H9 (cell line): ENCODE data around the gene IER5. TPM values are rescaled to one million over a fixed set of nuclear protein-coding genes. Genes with fewer than 3 reads are reported as not detected.

Experiments used
- DNase-seq: peaks from one replicate; pipeline ENCODE4 v3.0.0-alpha.2; 2017
- H2AFZ ChIP-seq: one replicate; pipeline ENCODE4 v1.6.1; 2013; ENCODE audit warnings: mild to moderate bottlenecking, low read length, control low read depth, moderate library complexity
- H2AK5ac ChIP-seq: 2 replicates; pipeline ENCODE4 v1.6.1; 2013; ENCODE audit warnings: low read length, control low read depth, mixed read lengths; ENCODE audit not compliant: insufficient read length
- H2BK120ac ChIP-seq: one replicate; pipeline ENCODE4 v1.6.1; 2013; ENCODE audit warnings: low read depth, mild to moderate bottlenecking, low read length, control low read depth, inconsistent platforms; ENCODE audit not compliant: poor library complexity, severe bottlenecking
- H2BK12ac ChIP-seq: 2 replicates; pipeline ENCODE4 v1.6.1; 2013; ENCODE audit warnings: low read length, control low read depth, mixed read lengths, low read depth; ENCODE audit not compliant: insufficient read length
- H2BK15ac ChIP-seq: 2 replicates; pipeline ENCODE4 v1.6.1; 2013; ENCODE audit warnings: low read depth, low read length, control low read depth
- H2BK20ac ChIP-seq: one replicate; pipeline ENCODE4 v1.6.1; 2013; ENCODE audit warnings: low read depth, mild to moderate bottlenecking, low read length, control low read depth, inconsistent platforms; ENCODE audit not compliant: poor library complexity, severe bottlenecking
- H2BK5ac ChIP-seq: 2 replicates; pipeline ENCODE4 v1.6.1; 2013; ENCODE audit warnings: low read length, control low read depth, mixed read lengths; ENCODE audit not compliant: insufficient read length
- H3K14ac ChIP-seq: 2 replicates; pipeline ENCODE4 v1.6.1; 2013; ENCODE audit warnings: low read length, control low read depth; ENCODE audit not compliant: insufficient read depth
- H3K18ac ChIP-seq: 2 replicates; pipeline ENCODE4 v1.6.1; 2013; ENCODE audit warnings: low read depth, mild to moderate bottlenecking, mixed read lengths, low read length, control low read depth; ENCODE audit not compliant: insufficient read length
- H3K23ac ChIP-seq: 2 replicates; pipeline ENCODE4 v1.6.1; 2013; ENCODE audit warnings: low read length, control low read depth, mixed read lengths, low read depth; ENCODE audit not compliant: insufficient read length
- H3K23me2 ChIP-seq: 2 replicates; pipeline ENCODE4 v1.6.1; 2013; ENCODE audit warnings: low read depth, mild to moderate bottlenecking, mixed read lengths, low read length, control low read depth; ENCODE audit not compliant: insufficient read length, poor library complexity, severe bottlenecking
- H3K27ac ChIP-seq: 2 replicates; pipeline ENCODE4 v1.5.1; 2013; ENCODE audit warnings: low read length, control low read depth, mixed read lengths, low read depth; ENCODE audit not compliant: insufficient read length
- H3K27me3 ChIP-seq: 2 replicates; pipeline ENCODE4 v1.6.1; 2013; ENCODE audit warnings: low read length, control low read depth, inconsistent platforms; ENCODE audit not compliant: insufficient read depth
- H3K4ac ChIP-seq: 2 replicates; pipeline ENCODE4 v1.6.1; 2013; ENCODE audit warnings: low read depth, mild to moderate bottlenecking, control low read depth, inconsistent platforms, low read length, moderate library complexity
- H3K4me1 ChIP-seq: 2 replicates; pipeline ENCODE4 v1.6.1; 2013; ENCODE audit warnings: low read length, control low read depth, inconsistent platforms; ENCODE audit not compliant: insufficient read depth
- H3K4me2 ChIP-seq: 2 replicates; pipeline ENCODE4 v1.6.1; 2013; ENCODE audit warnings: low read length, control low read depth, mixed read lengths; ENCODE audit not compliant: insufficient read length, insufficient read depth
- H3K56ac ChIP-seq: 2 replicates; pipeline ENCODE4 v1.6.1; 2013; ENCODE audit warnings: low read depth, mild to moderate bottlenecking, mixed read lengths, low read length, control low read depth; ENCODE audit not compliant: insufficient read length
- H3K79me1 ChIP-seq: 2 replicates; pipeline ENCODE4 v1.6.1; 2013; ENCODE audit warnings: low read depth, mild to moderate bottlenecking, moderate library complexity, low read length, control low read depth, inconsistent platforms; ENCODE audit not compliant: insufficient read depth, poor library complexity, severe bottlenecking
- H3K79me2 ChIP-seq: 2 replicates; pipeline ENCODE4 v1.6.1; 2013; ENCODE audit warnings: low read length, control low read depth, inconsistent platforms; ENCODE audit not compliant: insufficient read depth
- H3K9ac ChIP-seq: 2 replicates; pipeline ENCODE4 v1.6.1; 2013; ENCODE audit warnings: low read length, control low read depth, mixed read lengths; ENCODE audit not compliant: insufficient read length; ENCODE audit errors: extremely low read depth
- H3K9me3 ChIP-seq: one replicate; pipeline ENCODE4 v1.6.1; 2013; ENCODE audit warnings: low read depth, low read length, inconsistent platforms; ENCODE audit not compliant: control insufficient read depth
- H3T11ph ChIP-seq: one replicate; pipeline ENCODE4 v1.6.1; 2013; ENCODE audit warnings: mild to moderate bottlenecking, low read length, control low read depth, inconsistent platforms
- H4K20me1 ChIP-seq: one replicate; pipeline ENCODE4 v1.6.1; 2013; ENCODE audit not compliant: control insufficient read depth, insufficient read length, insufficient read depth
- H4K5ac ChIP-seq: 2 replicates; pipeline ENCODE4 v1.6.1; 2013; ENCODE audit warnings: low read depth, mild to moderate bottlenecking, mixed read lengths, low read length, control low read depth; ENCODE audit not compliant: insufficient read length
- H4K8ac ChIP-seq: replicated peaks from 2 replicates; pipeline ENCODE4 v1.6.1; 2013; ENCODE audit warnings: low read length, control low read depth, mixed read lengths, low read depth; ENCODE audit not compliant: insufficient read length
- H4K91ac ChIP-seq: 2 replicates; pipeline ENCODE4 v1.6.1; 2013; ENCODE audit warnings: low read depth, mild to moderate bottlenecking, moderate library complexity, mixed read lengths, low read length, control low read depth; ENCODE audit not compliant: insufficient read length
- H3K27ac Mint-ChIP-seq, 3 experiments: 2 replicates in 2 of 3; 3 replicates in 1 of 3; pipeline ENCODE4 v1.8.0; 2020 to 2021; ENCODE audit warnings: mixed read lengths in 3 of 3, mild to moderate bottlenecking in 1 of 3, moderate library complexity in 1 of 3
- H3K27me3 Mint-ChIP-seq: 2 replicates; pipeline ENCODE4 v1.8.0; 2021; ENCODE audit warnings: low read depth, mild to moderate bottlenecking, moderate library complexity, mixed read lengths
- H3K36me3 Mint-ChIP-seq, 3 experiments: 2 replicates in 2 of 3; 3 replicates in 1 of 3; pipeline ENCODE4 v1.8.0; 2020 to 2021; ENCODE audit warnings: low read depth in 3 of 3, mixed read lengths in 3 of 3; ENCODE audit not compliant: insufficient read depth in 1 of 3
- H3K4me1 Mint-ChIP-seq, 2 experiments: 2 replicates each; pipeline ENCODE4 v1.8.0; 2020; ENCODE audit warnings: mixed read lengths in 2 of 2
- H3K4me3 Mint-ChIP-seq, 2 experiments: 2 replicates in 1 of 2; 3 replicates in 1 of 2; pipeline ENCODE4 v1.8.0; 2020 to 2021; ENCODE audit warnings: mild to moderate bottlenecking in 2 of 2, mixed read lengths in 2 of 2, moderate library complexity in 1 of 2
- H3K9me3 Mint-ChIP-seq, 2 experiments: 2 replicates in 1 of 2; 3 replicates in 1 of 2; pipeline ENCODE4 v1.8.0; 2020; ENCODE audit warnings: mild to moderate bottlenecking in 2 of 2, mixed read lengths in 2 of 2, moderate library complexity in 1 of 2
- CTCF ChIP-seq: fragments of 200-600 bp; sonication (generic); conservative IDR thresholded peaks from 3 replicates; pipeline ENCODE4 v1.8.0; 2021; ENCODE audit warnings: antibody characterized with exemption, mild to moderate bottlenecking
- total RNA-seq: library from RNA; stranded (reverse); gene quantifications from 2 replicates; pipeline ENCODE4 v1.2.1, GENCODE V29; 2021

Gene IER5
- total RNA-seq, 1 experiment from 2014 or later = 6.7 TPM

- Histone ChIP-seq H2AK5ac (no peak overlapping the region), H3K27me3 (no peaks in the 10 kb centered on the region), H3K4me2 (no peak overlapping the region), H3K27ac (no peak overlapping the region), H3K9ac (no peak overlapping the region), H2BK12ac (no peak overlapping the region), H3K23me2 (no peaks in the 10 kb centered on the region), H3K9me3 (no peaks in the 10 kb centered on the region), H3K4ac (no peak overlapping the region), H2BK15ac (no peak overlapping the region), H3K79me1 (no peaks in the 10 kb centered on the region), H3K56ac (no peak overlapping the region), H2BK20ac (no peak overlapping the region), H2AFZ (no peak overlapping the region), H3T11ph (no peak overlapping the region), H4K8ac (no peak overlapping the region), H3K4me1 (no peaks in the 10 kb centered on the region; the same call in 1 of the 2 replicates), H3K79me2 (no peaks in the 10 kb centered on the region), H4K20me1 (no peaks in the 10 kb centered on the region), H3K23ac (no peak overlapping the region), H3K14ac (no peak overlapping the region), H4K91ac (no peak overlapping the region), H3K18ac (no peak overlapping the region), H2BK5ac (no peak overlapping the region), H4K5ac (no peak overlapping the region), H2BK120ac (no peak overlapping the region)
- Mint-ChIP-seq H3K9me3 (no peaks in the 10 kb centered on the region; a peak in 1 of 5 replicates), H3K4me1 (peaks cover 28 to 36% of the 10 kb centered on the region in 2 experiments), H3K4me3 (no peak overlapping the region), H3K27me3 (no peaks in the 10 kb centered on the region; the same call in none of the 2 replicates), H3K27ac (no peak overlapping the region), H3K36me3 (peaks cover 0 to 4% (median 0%) of the 10 kb centered on the region in 3 experiments; a peak in 2 of 7 replicates)
- TF ChIP-seq CTCF = no peak
- DNase-seq = no peak
Observed at GRCh38 chr1:181059435-181059834, 29.1 kb upstream of the IER5 start.
